Measurements from ENCODE around the gene CSH2. TPM values are rescaled to one million over a fixed set of nuclear protein-coding genes. Genes with fewer than 3 reads are reported as not detected.

CSH2 gene
- total and polyA plus RNA-seq, 2 of the 13 experiments (the other 11 are each of a cell fraction or from before 2014, with no cell fraction given): not detected

GRCh38 chr17:63826468-63827001 is 46.9 kb downstream of the CSH2 start (continued):
- TF ChIP-seq ZNF687 (CRISPR knock-in tag; IDR thresholded peaks at IDR 0.05) (no peak), POLR2AphosphoS2 (IDR thresholded peaks at IDR 0.05; ENCODE audit: low read depth, low read length) (no peak), ZNF746 (CRISPR knock-in tag; IDR thresholded peaks at IDR 0.05) (no peak), ZNF280B (CRISPR knock-in tag; IDR thresholded peaks at IDR 0.05; ENCODE audit: borderline replicate concordance) (no peak), ARID2 (CRISPR knock-in tag; IDR thresholded peaks at IDR 0.05; ENCODE audit: borderline replicate concordance) (no peak), NBN (conservative IDR thresholded peaks at IDR 0.05) (no peak), HNF4G (IDR thresholded peaks at IDR 0.05; ENCODE audit: borderline replicate concordance, low read depth, low read length) (0 out of 2 replicates have a peak, but pooled peaks have one; percentile 1), HNF4G (CRISPR knock-in tag; IDR thresholded peaks at IDR 0.05; ENCODE audit: borderline replicate concordance, low read depth) (no peak), KLF12 (CRISPR knock-in tag; IDR thresholded peaks at IDR 0.05; ENCODE audit: borderline replicate concordance) (no peak), ARID5B (CRISPR knock-in tag; IDR thresholded peaks at IDR 0.05) (no peak; the same call in 1 of the 2 replicates), ZNF616 (CRISPR knock-in tag; IDR thresholded peaks at IDR 0.05; ENCODE audit: low read depth) (peak; percentile 54; the same call in 1 of the 2 replicates), CREBL2 (CRISPR knock-in tag; IDR thresholded peaks at IDR 0.05; ENCODE audit: borderline replicate concordance) (no peak), AKAP8 (CRISPR knock-in tag; IDR thresholded peaks at IDR 0.05) (0 out of 2 replicates have a peak, but pooled peaks have one; percentile 13), ZNF431 (CRISPR knock-in tag; IDR thresholded peaks at IDR 0.05; ENCODE audit: borderline replicate concordance, low read depth) (no peak), BRD4 (CRISPR knock-in tag; IDR thresholded peaks at IDR 0.05) (peak; percentile 13; the same call in 1 of the 2 replicates), FOSL1 (CRISPR knock-in tag; IDR thresholded peaks at IDR 0.05; ENCODE audit: borderline replicate concordance) (no peak), FIP1L1 (IDR thresholded peaks at IDR 0.05; ENCODE audit: borderline replicate concordance, insufficient read depth, low read depth, low read length) (peak; percentile 25; the same call in 1 of the 2 replicates), KMT2A (CRISPR knock-in tag; IDR thresholded peaks at IDR 0.05) (peak; percentile 27; the same call in 1 of the 2 replicates), ZFP41 (CRISPR knock-in tag; IDR thresholded peaks at IDR 0.05; ENCODE audit: borderline replicate concordance) (no peak), ASH2L (IDR thresholded peaks at IDR 0.05; ENCODE audit: insufficient read length, low read depth, low read length) (peak; percentile 91)
